Right lobe of liver (tissue), 6 donors: ENCODE measurements around the gene ERGIC1. TPM values are rescaled to one million over a fixed set of nuclear protein-coding genes. Genes with fewer than 3 reads are reported as not detected.
"Not testable (repeated sequence)": the region's sequence is repeated elsewhere in the genome, so short reads cannot be mapped to it uniquely, and the experiment has no call there.

Source experiments
- ATAC-seq, 4 donors: fragments of 200-7000 bp; cut with Tn5 transposase; one replicate each; pipeline ENCODE4 v1.9.1; 2020; ENCODE audit warnings: mild to moderate bottlenecking in 4 of 4, moderate library complexity in 4 of 4
- DNase-seq, 3 donors: peaks; one replicate each; pipeline ENCODE4 v3.0.0-alpha.2; 2020
- H3K27ac ChIP-seq, 3 donors: fragments of 200-600 bp; one replicate each; pipeline ENCODE4 v1.8.0; 2022
- H3K27me3 ChIP-seq, 2 donors: fragments of 200-600 bp; one replicate each; pipeline ENCODE4 v1.8.0; 2022
- H3K36me3 ChIP-seq, 4 donors: fragments of 200-600 bp; sonication (generic) in 1 of 4; one replicate each; pipeline versions ENCODE4 v1.5.1 to v1.8.0; 2017 to 2022; ENCODE audit warnings: control low read depth in 1 of 4
- H3K4me1 ChIP-seq, 4 donors: fragments of 200-600 bp; sonication (generic) in 1 of 4; one replicate each; pipeline versions ENCODE4 v1.5.1 to v1.8.0; 2017 to 2022; ENCODE audit warnings: control low read depth in 1 of 4
- H3K4me3 ChIP-seq, 3 donors: fragments of 200-600 bp; one replicate each; pipeline ENCODE4 v1.8.0; 2022
- H3K9me3 ChIP-seq, 4 donors: fragments of 200-600 bp; sonication (generic) in 1 of 4; one replicate each; pipeline versions ENCODE4 v1.5.1 to v1.8.0; 2017 to 2022; ENCODE audit warnings: control low read depth in 1 of 4
- POLR2A ChIP-seq: fragments of 450-650 bp; IDR thresholded peaks from one replicate; pipeline ENCODE4 v1.6.1; 2017; ENCODE audit warnings: antibody characterized with exemption, mild to moderate bottlenecking
- WGBS: methylation state at CpG from one replicate; pipeline ENCODE4 v1.1.6; 2018; ENCODE audit warnings: low coverage, low lambda C conversion rate; ENCODE audit not compliant: insufficient coverage; ENCODE audit errors: missing lambda C conversion rate; 5-methylcytosine and 5-hydroxymethylcytosine counted together
- intact Hi-C, 2 donors: fragments of 100-400 bp; cut with DNase I; formaldehyde crosslinking; loops; one replicate each; pipeline versions ENCODE4 v1.11.2 to v1.14.1; 2022
- total RNA-seq, 6 experiments: library from RNA; depleted of rRNA in 2 of 6; stranded (reverse); fragments of >200 nt in 2 of 6; fragmentation: NEBNext Ultra II Directional in 3 of 6; extraction: Animal tissue kit (Norgen Biotek cat#: 25700) in 3 of 6; gene quantifications; one replicate each; pipeline versions ENCODE4 v1.1.0 to v1.2.4, GENCODE V29; 2016 to 2023
- TF ChIP-seq, protein P1 (sequence below), 4 donors: fragments of 200-600 bp in 3 of 4; fragments of 450-650 bp in 1 of 4; IDR thresholded peaks; one replicate each; pipeline versions ENCODE4 v1.5.1 to v1.8.0; 2016 to 2022; ENCODE audit warnings: antibody characterized with exemption in 4 of 4, mild to moderate bottlenecking in 2 of 4
- donor health status: DM: no; HTN: yes; CAD: no.
- donor health status: DM: no; HTN: no; CAD: no.
- donor health status: DM: no; HTN: no; CAD: no.
- donor health status: DM: no; HTN: yes; CAD: no.
- donor health status: DM: no; HTN: yes; CAD: no.

The ERGIC1 gene
- total RNA-seq, 6 experiments from 2014 or later = 103 to 264 (median 154) TPM

DNA sequence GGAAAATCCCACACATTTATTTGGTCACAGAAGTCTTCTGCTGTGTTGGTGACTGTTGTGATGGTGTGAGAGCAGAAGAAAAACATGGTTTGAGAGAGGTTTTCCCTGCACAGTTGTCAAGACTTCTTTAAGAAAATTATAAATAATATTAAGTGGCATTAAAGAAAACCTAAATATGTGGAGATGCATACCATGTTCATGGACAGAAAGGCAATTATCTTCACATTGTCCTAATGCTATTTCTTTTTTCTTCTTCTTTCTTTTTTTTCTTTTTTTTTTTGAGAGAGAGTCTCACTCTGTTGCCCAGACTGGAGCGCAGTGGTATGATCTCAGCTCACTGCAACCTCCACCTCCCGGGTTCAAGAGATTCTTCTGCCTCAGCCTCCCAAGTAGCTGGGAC, 24.3 kb upstream of the ERGIC1 start:
- DNase-seq (no peak), ATAC-seq (no peak)
- no peaks in the 10 kb centered on the region for H3K27me3 ChIP-seq
- peaks cover 0 to 8% (median 2%) of the 10 kb centered on the region in 4 donors for H3K4me1 ChIP-seq
- TF ChIP-seq, protein P1, sequence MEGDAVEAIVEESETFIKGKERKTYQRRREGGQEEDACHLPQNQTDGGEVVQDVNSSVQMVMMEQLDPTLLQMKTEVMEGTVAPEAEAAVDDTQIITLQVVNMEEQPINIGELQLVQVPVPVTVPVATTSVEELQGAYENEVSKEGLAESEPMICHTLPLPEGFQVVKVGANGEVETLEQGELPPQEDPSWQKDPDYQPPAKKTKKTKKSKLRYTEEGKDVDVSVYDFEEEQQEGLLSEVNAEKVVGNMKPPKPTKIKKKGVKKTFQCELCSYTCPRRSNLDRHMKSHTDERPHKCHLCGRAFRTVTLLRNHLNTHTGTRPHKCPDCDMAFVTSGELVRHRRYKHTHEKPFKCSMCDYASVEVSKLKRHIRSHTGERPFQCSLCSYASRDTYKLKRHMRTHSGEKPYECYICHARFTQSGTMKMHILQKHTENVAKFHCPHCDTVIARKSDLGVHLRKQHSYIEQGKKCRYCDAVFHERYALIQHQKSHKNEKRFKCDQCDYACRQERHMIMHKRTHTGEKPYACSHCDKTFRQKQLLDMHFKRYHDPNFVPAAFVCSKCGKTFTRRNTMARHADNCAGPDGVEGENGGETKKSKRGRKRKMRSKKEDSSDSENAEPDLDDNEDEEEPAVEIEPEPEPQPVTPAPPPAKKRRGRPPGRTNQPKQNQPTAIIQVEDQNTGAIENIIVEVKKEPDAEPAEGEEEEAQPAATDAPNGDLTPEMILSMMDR (IDR thresholded peaks at IDR 0.05) = no peak
- no peak for TF ChIP-seq POLR2A
- intact Hi-C loops = no loop called here
- no peak overlapping the region for H3K27ac ChIP-seq
- H3K4me3 ChIP-seq = no peak overlapping the region
- 100% methylated on average over 2 of the region's 2 CpGs for WGBS
- H3K9me3 ChIP-seq = no peaks in the 10 kb centered on the region
- H3K36me3 ChIP-seq = no peaks in the 10 kb centered on the region

DNA sequence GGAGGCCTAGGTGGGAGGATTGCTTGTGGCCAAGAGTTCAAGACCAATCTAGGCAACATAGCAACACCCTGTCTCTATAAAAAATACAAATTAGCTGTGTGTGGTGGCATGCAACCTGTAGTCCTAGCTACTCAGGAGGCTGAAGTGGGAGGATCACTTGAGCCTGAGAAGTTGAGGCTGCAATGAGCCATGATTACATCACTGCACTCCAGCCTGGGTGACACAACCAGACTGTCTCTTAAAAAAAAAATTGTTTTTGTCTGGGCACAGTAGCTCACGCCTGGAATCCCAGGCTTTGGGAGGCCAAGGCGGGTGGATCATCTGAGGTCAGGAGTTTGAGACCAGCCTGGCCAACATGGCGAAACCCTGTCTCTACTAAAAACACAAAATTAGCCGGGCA, 23.1 kb upstream of the ERGIC1 start:
- H3K9me3 ChIP-seq, DNase-seq, ATAC-seq, H3K27me3 ChIP-seq, H3K4me3 ChIP-seq, H3K4me1 ChIP-seq, H3K27ac ChIP-seq, H3K36me3 ChIP-seq, intact Hi-C loops: not testable (repeated sequence)
- WGBS = 100% methylated on average over 2 of the region's 4 CpGs

DNA sequence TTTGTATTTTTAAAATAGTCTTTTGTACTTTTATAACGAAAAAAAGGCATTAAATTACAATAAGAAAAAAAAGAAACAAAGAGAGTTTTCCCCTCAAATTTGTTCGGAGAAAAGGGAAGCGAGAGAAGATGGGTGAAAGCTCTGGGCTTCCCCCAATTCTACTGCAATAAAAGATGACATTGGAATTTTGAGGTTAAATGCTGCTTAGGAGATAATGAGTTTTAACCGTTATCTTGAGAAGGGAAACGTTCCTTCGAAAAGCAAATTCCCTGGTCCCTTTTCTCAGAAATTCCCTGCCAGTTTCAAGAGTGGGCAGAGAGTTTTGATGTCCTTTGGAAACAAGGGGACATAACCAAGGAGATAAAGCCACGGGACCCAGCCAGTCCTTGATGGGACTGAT, 18.4 kb upstream of the ERGIC1 start:
- H3K27me3 ChIP-seq = no peaks in the 10 kb centered on the region
- H3K4me1 ChIP-seq = no peaks in the 10 kb centered on the region
- intact Hi-C loops = no loop called here
- H3K27ac ChIP-seq = no peak overlapping the region
- DNase-seq (no peak), ATAC-seq (no peak)
- TF ChIP-seq, protein P1 (IDR thresholded peaks at IDR 0.05) = no peak
- no peak for TF ChIP-seq POLR2A
- H3K4me3 ChIP-seq = no peak overlapping the region
- no peaks in the 10 kb centered on the region for H3K36me3 ChIP-seq
- 53% methylated on average over 7 of the region's 7 CpGs for WGBS
- H3K9me3 ChIP-seq = no peaks in the 10 kb centered on the region

DNA sequence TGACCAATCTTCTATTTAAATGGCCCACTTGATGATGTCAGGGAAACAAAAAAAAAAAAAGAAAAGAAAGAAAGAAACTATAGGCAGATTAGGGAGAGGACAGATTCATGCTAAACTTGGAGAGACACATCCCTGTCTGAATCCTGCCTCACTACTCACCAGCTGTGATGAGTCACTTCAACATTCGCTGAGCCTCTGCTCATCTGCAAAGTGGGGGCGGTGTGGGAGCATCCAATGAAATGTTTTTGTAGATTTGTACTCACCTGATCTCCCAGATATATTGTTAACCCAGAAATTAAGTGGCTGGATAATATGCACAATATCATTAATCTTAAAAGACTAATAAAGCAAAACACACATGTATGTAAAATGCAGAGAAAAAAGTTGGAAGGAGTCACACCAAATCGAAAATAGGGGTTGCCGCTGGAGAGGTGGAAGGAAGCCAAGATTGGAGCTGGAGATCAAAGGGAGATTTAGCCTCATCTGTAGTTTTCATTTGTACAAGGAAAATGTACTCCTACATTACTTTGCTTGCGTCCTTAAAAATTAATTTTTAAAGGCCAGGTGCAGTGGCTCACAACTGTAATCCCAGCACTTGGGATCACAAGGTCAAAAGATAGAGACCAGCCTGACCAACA, 17.0 kb upstream of the ERGIC1 start:
- H3K4me1 ChIP-seq = no peaks in the 10 kb centered on the region
- ATAC-seq (peak in 3 of 4 donors; percentile 40 to 80 (median 69)), DNase-seq (no peak)
- H3K9me3 ChIP-seq = no peaks in the 10 kb centered on the region
- no peak overlapping the region for H3K27ac ChIP-seq
- no peak overlapping the region for H3K4me3 ChIP-seq
- H3K27me3 ChIP-seq = no peaks in the 10 kb centered on the region
- H3K36me3 ChIP-seq = no peaks in the 10 kb centered on the region
- TF ChIP-seq, protein P1 (IDR thresholded peaks at IDR 0.05) = no peak
- TF ChIP-seq POLR2A = no peak
- intact Hi-C loops = no loop called here
- 55% methylated on average over 5 of the region's 5 CpGs for WGBS

DNA sequence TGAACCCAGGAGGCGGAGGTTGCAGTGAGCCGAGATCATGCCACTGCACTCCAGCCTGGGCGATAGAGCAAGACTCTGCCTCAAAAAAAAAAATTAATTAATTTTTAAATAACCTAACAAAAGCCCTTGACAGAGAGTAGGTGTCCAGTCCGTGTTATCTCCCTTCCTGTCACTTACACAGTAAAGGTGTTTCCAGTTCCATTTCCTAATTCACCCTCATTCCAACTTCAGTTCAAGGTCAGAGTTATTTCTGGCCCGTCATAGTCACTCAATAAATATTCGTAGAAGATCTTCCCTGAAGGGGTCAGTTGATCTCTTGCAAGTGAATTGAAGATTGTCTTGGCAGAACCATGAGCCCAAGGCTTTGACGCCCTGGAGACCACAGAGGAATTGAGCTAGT, 16.4 kb upstream of the ERGIC1 start:
- Histone ChIP-seq H3K4me1 (no peaks in the 10 kb centered on the region), H3K4me3 (no peak overlapping the region), H3K27me3 (no peaks in the 10 kb centered on the region), H3K27ac (no peak overlapping the region), H3K36me3 (no peaks in the 10 kb centered on the region), H3K9me3 (no peaks in the 10 kb centered on the region)
- intact Hi-C loops = no loop called here
- WGBS = 61% methylated on average over 5 of the region's 7 CpGs
- ATAC-seq (peak in 3 of 4 donors; percentile 23 to 48 (median 27)), DNase-seq (no peak)
- TF ChIP-seq, protein P1 (IDR thresholded peaks at IDR 0.05) = no peak
- TF ChIP-seq POLR2A = no peak
